ENCODE data around the gene NPDC1. TPM values are rescaled to one million over a fixed set of nuclear protein-coding genes. Genes with fewer than 3 reads are reported as not detected.
A peak's percentile ranks its signal among the peaks of the same experiment; 100 is the strongest.
"Not testable (repeated sequence)": the region's sequence is repeated elsewhere in the genome, so short reads cannot be mapped to it uniquely, and the experiment has no call there.

The NPDC1 gene
- total and polyA plus RNA-seq, 4 experiments from 2014 or later: 20.7 to 32.2 (median 22.1) TPM

DNA sequence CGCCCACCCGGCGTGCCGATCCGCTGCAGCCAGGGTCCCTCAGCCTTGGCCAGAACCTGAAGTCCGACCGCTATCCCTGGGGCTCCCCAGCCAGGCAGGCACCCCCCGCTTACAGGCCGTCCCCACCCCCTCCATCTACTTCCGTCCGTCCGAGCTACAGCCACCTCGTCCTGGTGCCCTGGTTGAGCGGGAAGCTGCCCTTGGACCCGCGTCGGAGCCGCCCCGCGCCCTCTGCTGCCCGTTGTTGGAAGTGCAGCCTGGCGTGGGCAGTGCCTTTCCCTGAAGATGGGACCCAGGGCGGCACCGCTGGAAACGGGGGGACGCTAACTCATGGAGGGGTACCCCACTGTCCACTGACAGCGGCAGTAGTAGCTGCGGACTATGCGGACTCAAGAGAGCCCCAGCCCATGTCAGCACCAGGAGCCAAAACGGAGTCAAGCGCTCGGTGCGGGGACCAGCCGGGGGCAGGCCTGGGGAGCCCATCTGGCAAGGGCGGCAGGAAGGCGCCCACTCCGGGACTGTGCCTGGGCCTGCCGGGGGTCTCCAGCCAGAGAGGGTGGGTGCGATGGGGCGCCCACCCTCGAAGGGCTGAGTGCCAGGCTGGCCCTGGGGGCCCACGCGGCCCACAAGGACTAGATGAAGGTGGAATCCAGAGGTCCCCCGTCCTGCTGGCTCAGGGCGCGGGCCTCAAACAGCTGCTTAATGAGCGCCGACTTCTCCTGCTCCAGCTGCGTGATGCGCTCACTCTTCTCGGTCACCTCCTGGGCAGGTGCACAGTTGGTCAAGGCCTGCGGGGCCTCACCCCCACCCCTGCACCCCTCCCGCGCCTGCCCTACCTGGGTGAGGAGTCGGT, 18.3 kb upstream of the NPDC1 start:
- Histone ChIP-seq H3K4me1 (ENCODE audit: insufficient read depth, low read length) (peaks cover 11% of the 10 kb centered on the region), H3K27me3 (ENCODE audit: insufficient read depth, low read length) (no peaks in the 10 kb centered on the region), H3K27ac (ENCODE audit: low read depth, low read length) (no peak overlapping the region), H3K4me3 (ENCODE audit: low read length in 2 of 2) (no peak overlapping the region), H3K36me3 (ENCODE audit: insufficient read depth, low read length) (no peaks in the 10 kb centered on the region), H3K9me3 (ENCODE audit: control insufficient read depth in 1 of 2, low read length in 2 of 2) (no peaks in the 10 kb centered on the region)
- H3K36me3 Mint-ChIP-seq: no peaks in the 10 kb centered on the region
- peak in 3 of 5 donors; percentile 34 to 56 (median 40) for DNase-seq
- no peak overlapping the region for H3K4me3 Mint-ChIP-seq
- peak overlapping the region in 2 of 7 donors; percentile 41 to 53 for H3K27ac Mint-ChIP-seq
- peaks cover 0 to 4% of the 10 kb centered on the region in 2 donors for H3K27me3 Mint-ChIP-seq
- ChIA-PET POLR2A (ENCODE audit: partially characterized antibody) (interaction anchor here (0.7 to 1.7 kb wide), 3 partner anchors 12 to 22 kb away, joined by 3 to 4 read pairs (median 4); partner anchors contain the start of genes MAN1B1 and NPDC1), CTCF (ENCODE audit: partially characterized antibody) (interaction anchor here (0.9 to 4.5 kb wide), 19 partner anchors 8 to 278 kb away, joined by 3 to 30 read pairs (median 5); partner anchors contain the start of genes ABCA2, MAN1B1, NPDC1 and UAP1L1)
- no peaks in the 10 kb centered on the region for H3K9me3 Mint-ChIP-seq
- intact Hi-C loops (cut with micrococcal nuclease): no loop called here
- peaks cover 4 to 10% (median 7%) of the 10 kb centered on the region in 4 donors for H3K4me1 Mint-ChIP-seq

DNA sequence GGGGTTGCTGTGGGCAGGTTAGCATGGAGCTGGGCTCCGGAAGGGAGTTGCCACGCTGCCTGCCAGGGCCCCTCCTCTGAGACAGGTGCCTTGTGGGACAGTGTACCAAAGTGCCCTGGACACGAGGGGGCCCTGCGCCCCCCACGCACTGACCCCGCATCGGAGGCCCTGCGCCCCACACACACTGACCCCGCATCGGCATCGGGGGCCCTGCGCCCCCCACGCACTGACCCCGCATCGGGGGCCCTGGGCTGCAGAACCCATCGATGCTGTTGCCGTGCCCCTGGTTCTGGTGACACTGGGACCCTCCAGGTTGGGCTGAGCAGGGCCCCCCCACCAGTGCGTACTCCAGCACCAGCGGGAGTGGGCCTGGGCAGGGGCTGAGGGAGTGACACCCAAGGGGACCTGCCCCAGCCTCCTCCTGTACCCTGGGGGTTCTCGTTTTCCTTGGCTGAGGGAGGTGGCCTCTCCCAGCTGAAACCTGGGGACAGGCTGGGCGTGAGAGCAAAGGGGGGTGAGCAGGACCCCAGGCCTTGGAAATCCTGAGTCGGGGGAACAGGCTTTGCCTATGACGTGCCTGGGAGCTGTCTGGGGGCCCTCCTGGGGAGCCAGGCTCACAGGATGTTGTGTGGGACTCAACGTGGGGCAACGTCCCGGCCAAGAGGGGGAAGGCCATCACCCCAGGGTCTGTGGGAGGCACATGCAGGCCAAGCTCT, 17.5 kb upstream of the NPDC1 start:
- peaks cover 0 to 4% of the 10 kb centered on the region in 2 donors for H3K27me3 Mint-ChIP-seq
- no peaks in the 10 kb centered on the region for H3K36me3 Mint-ChIP-seq
- ChIA-PET CTCF (ENCODE audit: partially characterized antibody) (interaction anchor here (0.9 to 3.8 kb wide), 16 partner anchors 8 to 277 kb away, joined by 3 to 29 read pairs (median 5); partner anchors contain the start of genes MAN1B1, NPDC1 and UAP1L1), POLR2A (ENCODE audit: partially characterized antibody) (interaction anchor here (0.7 to 1.7 kb wide), 3 partner anchors 11 to 23 kb away, joined by 3 to 4 read pairs (median 4); partner anchors contain the start of genes MAN1B1 and NPDC1)
- intact Hi-C loops (cut with micrococcal nuclease): no loop called here
- no peaks in the 10 kb centered on the region for H3K9me3 Mint-ChIP-seq
- peaks cover 4 to 10% (median 7%) of the 10 kb centered on the region in 4 donors for H3K4me1 Mint-ChIP-seq
- H3K27me3 ChIP-seq (ENCODE audit: insufficient read depth, low read length): no peaks in the 10 kb centered on the region
- no peak overlapping the region for H3K27ac ChIP-seq (ENCODE audit: low read depth, low read length)
- no peaks in the 10 kb centered on the region for H3K9me3 ChIP-seq (ENCODE audit: control insufficient read depth in 1 of 2, low read length in 2 of 2)
- no peak for DNase-seq
- H3K36me3 ChIP-seq (ENCODE audit: insufficient read depth, low read length): no peaks in the 10 kb centered on the region
- no peak overlapping the region for H3K4me3 Mint-ChIP-seq
- no peak overlapping the region for H3K27ac Mint-ChIP-seq
- no peak overlapping the region for H3K4me3 ChIP-seq (ENCODE audit: low read length in 2 of 2)
- peaks cover 6% of the 10 kb centered on the region for H3K4me1 ChIP-seq (ENCODE audit: insufficient read depth, low read length)

DNA sequence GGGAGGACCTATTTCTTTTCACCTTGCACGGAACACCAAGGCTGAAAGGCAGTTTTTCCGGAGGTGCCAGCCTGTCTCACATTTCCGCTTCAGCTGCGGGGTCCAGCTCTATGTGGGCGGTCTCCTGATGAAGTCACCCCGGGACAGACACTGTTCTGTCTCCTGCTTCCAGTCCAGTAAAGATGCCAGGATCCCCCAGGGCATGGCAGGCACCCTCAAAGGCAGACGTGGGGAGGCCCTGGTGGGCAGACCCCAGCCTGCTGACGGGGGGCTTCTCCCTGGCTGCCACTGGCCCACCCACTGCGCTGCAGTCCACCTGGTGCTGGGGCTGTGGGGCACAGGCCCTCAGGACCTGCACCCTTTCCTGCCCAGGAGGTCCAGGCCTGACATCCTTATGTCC, 16.8 kb upstream of the NPDC1 start:
- POLR2A ChIA-PET (ENCODE audit: partially characterized antibody); H3K4me3 ChIP-seq (ENCODE audit: low read length in 2 of 2); DNase-seq; H3K27ac Mint-ChIP-seq; H3K27ac ChIP-seq (ENCODE audit: low read depth, low read length); H3K4me1 ChIP-seq (ENCODE audit: insufficient read depth, low read length); H3K4me1 Mint-ChIP-seq; H3K36me3 Mint-ChIP-seq; intact Hi-C loops (cut with micrococcal nuclease); H3K9me3 Mint-ChIP-seq; H3K27me3 Mint-ChIP-seq; H3K9me3 ChIP-seq (ENCODE audit: control insufficient read depth in 1 of 2, low read length in 2 of 2); H3K4me3 Mint-ChIP-seq; H3K36me3 ChIP-seq (ENCODE audit: insufficient read depth, low read length); H3K27me3 ChIP-seq (ENCODE audit: insufficient read depth, low read length): not testable (repeated sequence)
- CTCF ChIA-PET (ENCODE audit: partially characterized antibody): interaction anchor here (1.7 kb wide), 1 partner anchor 33 kb away, joined by 12 read pairs; no protein-coding TSS in a partner anchor

DNA sequence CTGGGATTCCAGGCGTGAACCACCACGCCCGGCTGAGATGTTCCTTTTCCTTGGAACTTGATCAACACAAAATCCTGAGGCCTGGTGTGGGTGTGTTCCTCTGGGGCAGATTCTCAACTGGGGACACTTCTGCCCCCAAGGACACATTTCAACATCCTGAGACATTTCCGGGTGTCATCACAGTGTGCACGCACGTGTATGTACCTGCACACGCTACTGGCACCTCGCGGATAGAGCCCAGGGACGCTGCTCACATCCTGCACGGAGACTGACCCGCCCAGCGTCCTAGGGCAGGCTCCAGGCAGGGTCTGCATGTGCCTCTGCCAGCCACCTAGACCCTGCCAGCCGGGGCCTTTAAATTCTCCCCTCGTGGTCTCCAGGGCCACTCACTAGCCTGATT, 16.4 kb upstream of the NPDC1 start:
- H3K4me3 ChIP-seq (ENCODE audit: low read length in 2 of 2): no peak overlapping the region
- POLR2A ChIA-PET (ENCODE audit: partially characterized antibody): no interaction called here
- CTCF ChIA-PET (ENCODE audit: partially characterized antibody): interaction anchor here (1.7 kb wide), 1 partner anchor 33 kb away, joined by 12 read pairs; no protein-coding TSS in a partner anchor

DNA sequence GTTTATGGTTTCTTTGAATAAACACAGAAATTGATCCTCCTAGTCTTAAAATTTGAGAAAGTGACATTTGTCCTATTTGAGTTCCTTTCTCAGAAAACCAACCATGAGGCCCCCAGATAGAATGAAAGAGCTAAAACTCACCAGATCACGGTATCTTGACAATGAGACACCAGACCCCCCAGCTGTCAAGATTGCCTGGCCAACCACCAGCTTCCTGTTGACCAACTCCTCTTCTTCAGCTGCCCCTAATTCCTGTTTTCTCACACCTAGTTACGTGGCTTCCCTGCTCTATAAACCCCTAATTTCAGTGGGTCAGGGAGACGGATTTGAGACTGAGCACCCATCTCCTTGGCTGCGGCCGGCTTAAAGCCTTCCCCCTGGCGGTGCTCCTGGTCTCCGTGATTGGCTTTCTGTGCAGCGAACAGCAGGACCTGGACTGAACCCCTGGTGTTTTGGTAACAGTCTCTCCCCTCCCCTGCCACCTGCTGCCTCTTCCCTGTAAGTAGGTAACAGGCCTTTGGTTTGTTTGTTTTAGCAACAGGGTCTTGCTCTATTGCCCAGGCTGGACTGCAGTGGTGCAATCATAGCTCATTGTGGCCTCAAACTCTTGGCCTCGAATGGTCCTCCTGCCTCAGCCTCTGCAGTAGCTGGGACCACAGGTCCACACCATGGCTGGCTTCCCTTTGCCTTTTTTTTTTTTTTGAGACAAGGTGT, 12.7 kb upstream of the NPDC1 start:
- DNase-seq: no peak
- intact Hi-C loops (cut with micrococcal nuclease): no loop called here
- H3K4me1 Mint-ChIP-seq: no peaks in the 10 kb centered on the region
- no peak overlapping the region for H3K4me3 Mint-ChIP-seq
- CTCF ChIA-PET (ENCODE audit: partially characterized antibody): interaction anchor here (0.9 to 3.0 kb wide), 4 partner anchors 8 to 29 kb away, joined by 3 to 12 read pairs (median 10); no protein-coding TSS in a partner anchor
- H3K27me3 Mint-ChIP-seq: no peaks in the 10 kb centered on the region
- H3K9me3 Mint-ChIP-seq: no peaks in the 10 kb centered on the region
- no peak overlapping the region for H3K27ac Mint-ChIP-seq
- H3K36me3 Mint-ChIP-seq: no peaks in the 10 kb centered on the region
- no peak overlapping the region for H3K27ac ChIP-seq (ENCODE audit: low read depth, low read length)
- H3K4me1 ChIP-seq (ENCODE audit: insufficient read depth, low read length): peaks cover 1% of the 10 kb centered on the region
- H3K27me3 ChIP-seq (ENCODE audit: insufficient read depth, low read length): no peaks in the 10 kb centered on the region
- POLR2A ChIA-PET (ENCODE audit: partially characterized antibody): no interaction called here
- H3K4me3 ChIP-seq (ENCODE audit: low read length in 2 of 2): no peak overlapping the region
- no peaks in the 10 kb centered on the region for H3K36me3 ChIP-seq (ENCODE audit: insufficient read depth, low read length)
- no peaks in the 10 kb centered on the region for H3K9me3 ChIP-seq (ENCODE audit: control insufficient read depth in 1 of 2, low read length in 2 of 2)

More for the DNA sequence above, 16.4 kb upstream of the NPDC1 start:
- Mint-ChIP-seq H3K27ac (no peak overlapping the region), H3K4me1 (peaks cover 0 to 3% (median 3%) of the 10 kb centered on the region in 4 donors), H3K27me3 (no peaks in the 10 kb centered on the region), H3K36me3 (no peaks in the 10 kb centered on the region), H3K9me3 (no peaks in the 10 kb centered on the region), H3K4me3 (no peak overlapping the region)
- H3K27ac ChIP-seq (ENCODE audit: low read depth, low read length): no peak overlapping the region
- no peaks in the 10 kb centered on the region for H3K9me3 ChIP-seq (ENCODE audit: control insufficient read depth in 1 of 2, low read length in 2 of 2)
- intact Hi-C loops (cut with micrococcal nuclease): no loop called here
- no peaks in the 10 kb centered on the region for H3K4me1 ChIP-seq (ENCODE audit: insufficient read depth, low read length)
- H3K27me3 ChIP-seq (ENCODE audit: insufficient read depth, low read length): no peaks in the 10 kb centered on the region
- no peak for DNase-seq
- no peaks in the 10 kb centered on the region for H3K36me3 ChIP-seq (ENCODE audit: insufficient read depth, low read length)

DNA sequence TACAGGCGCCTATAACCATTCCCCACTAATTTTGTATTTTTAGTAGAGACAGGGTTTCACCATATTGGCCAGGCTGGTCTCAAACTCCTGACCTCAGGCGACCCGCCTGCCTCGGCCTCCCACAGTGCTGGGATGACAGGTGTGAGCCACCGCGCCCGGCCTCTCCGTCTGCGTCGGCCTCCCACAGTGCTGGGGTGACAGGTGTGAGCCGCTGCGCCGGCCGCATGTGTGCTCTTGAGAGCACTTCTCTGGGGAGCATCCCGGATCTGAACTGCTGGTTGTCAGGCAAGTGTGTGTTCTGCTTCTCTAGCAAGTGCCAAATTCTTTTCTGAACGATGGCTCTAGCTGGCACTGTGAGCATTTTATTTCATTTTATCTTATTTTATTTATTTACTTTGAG, 11.6 kb upstream of the NPDC1 start:
- Mint-ChIP-seq H3K27me3 (peaks cover 0 to 2% of the 10 kb centered on the region in 2 donors), H3K4me1 (no peaks in the 10 kb centered on the region), H3K36me3 (no peaks in the 10 kb centered on the region), H3K4me3 (peak overlapping the region in 1 of 8 donors; percentile 39), H3K9me3 (no peaks in the 10 kb centered on the region), H3K27ac (no peak overlapping the region)
- Histone ChIP-seq H3K9me3 (ENCODE audit: control insufficient read depth in 1 of 2, low read length in 2 of 2) (no peaks in the 10 kb centered on the region), H3K27me3 (ENCODE audit: insufficient read depth, low read length) (peaks cover 6% of the 10 kb centered on the region), H3K4me1 (ENCODE audit: insufficient read depth, low read length) (peaks cover 11% of the 10 kb centered on the region), H3K27ac (ENCODE audit: low read depth, low read length) (no peak overlapping the region), H3K4me3 (ENCODE audit: low read length in 2 of 2) (no peak overlapping the region), H3K36me3 (ENCODE audit: insufficient read depth, low read length) (no peaks in the 10 kb centered on the region)
- CTCF ChIA-PET (ENCODE audit: partially characterized antibody): interaction anchor here (0.5 to 3.0 kb wide), 3 partner anchors 10 to 134 kb away, joined by 3 to 12 read pairs (median 11); no protein-coding TSS in a partner anchor
- intact Hi-C loops (cut with micrococcal nuclease): no loop called here
- no peak for DNase-seq
- POLR2A ChIA-PET (ENCODE audit: partially characterized antibody): no interaction called here
